Suprapubic skin (tissue), 3 donors: ENCODE data around the gene KSR2.

Experiments used
- CTCF ChIP-seq, 2 donors: fragments of 200-600 bp in 1 of 2; fragments of 450-650 bp in 1 of 2; sonication (generic) in 1 of 2; IDR thresholded peaks; one replicate each; pipeline ENCODE4 v1.5.1; 2016 to 2019; ENCODE audit warnings: antibody characterized with exemption in 2 of 2, mild to moderate bottlenecking in 1 of 2, moderate library complexity in 1 of 2
- POLR2A ChIP-seq, 2 donors: fragments of 450-650 bp; IDR thresholded peaks; one replicate each; pipeline ENCODE4 v1.6.1; 2017; ENCODE audit warnings: antibody characterized with exemption in 2 of 2, mild to moderate bottlenecking in 2 of 2, moderate library complexity in 2 of 2

DNA sequence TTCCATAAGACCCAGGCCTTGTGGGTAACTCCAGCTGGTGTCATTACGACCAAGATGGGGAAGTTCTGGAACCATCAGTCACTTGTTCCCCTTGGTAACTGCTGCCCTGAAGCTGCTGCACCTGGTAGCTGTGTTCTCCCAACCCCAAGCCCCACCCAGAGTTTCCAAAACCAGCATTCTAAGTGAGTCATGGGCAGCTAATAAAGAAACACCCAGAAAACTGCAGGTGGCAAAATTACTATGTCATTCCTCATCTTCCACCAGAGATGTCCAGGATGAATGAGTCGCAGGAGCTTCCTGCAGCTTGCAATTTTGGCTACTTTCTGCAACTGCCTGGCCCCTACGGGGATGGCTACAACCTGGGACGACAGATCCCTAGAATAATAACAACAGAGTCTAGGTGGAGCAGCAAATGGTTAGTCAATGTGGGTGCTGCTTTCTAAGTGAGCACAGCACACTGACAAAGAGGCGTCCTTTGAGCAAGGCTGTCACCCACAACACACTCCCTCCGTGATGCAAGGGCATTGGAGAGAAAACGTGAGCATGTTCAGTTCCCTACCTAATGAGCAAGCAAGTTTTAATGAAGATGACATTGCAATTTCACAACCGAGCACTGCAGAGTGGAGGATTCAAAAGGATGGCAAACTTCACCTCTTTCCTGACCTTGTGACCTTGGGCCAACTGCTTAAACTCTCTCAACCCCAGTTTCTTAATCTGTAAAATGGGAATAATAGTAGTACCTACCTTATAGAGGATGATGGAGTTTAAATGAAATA is 306.0 kb downstream of the KSR2 start:
- TF ChIP-seq CTCF (IDR thresholded peaks at IDR 0.05) (no peak), POLR2A (IDR thresholded peaks at IDR 0.05) (no peak)
